Endothelial cell of umbilical vein (primary cell): ENCODE measurements around the gene WDR82. TPM values are rescaled to one million over a fixed set of nuclear protein-coding genes. Genes with fewer than 3 reads are reported as not detected.

Source experiments
- BruUV-seq: library from RNA; stranded (reverse); fragments of 400-500 nt; replicated peaks from 2 replicates; lab custom pipeline; 2021; lab: Mats Ljungman, UMichigan
- CTCF ChIA-PET: fragments of 300-600, 350-600 bp; sonication (Branson Sonifier 250); formaldehyde crosslinking; loops from one replicate; lab custom pipeline; 2021; ENCODE audit warnings: antibody characterized with exemption, inconsistent platforms; lab: Charles Lee
- POLR2A ChIA-PET: fragments of 300-600, 350-600 bp; sonication (Branson Sonifier 250); formaldehyde crosslinking; loops from one replicate; lab custom pipeline; 2021; ENCODE audit warnings: antibody characterized with exemption, inconsistent platforms; lab: Charles Lee
- DNase-seq: peaks from one replicate; pipeline ENCODE4 v3.0.0-alpha.2; 2011; ENCODE audit warnings: low read depth, low spot score
- FAIRE-seq: peaks from 2 replicates; lab custom pipeline; 2011; peaks lifted over from hg19 to GRCh38; lab: Jason Lieb, UNC
- H2AFZ ChIP-seq: 2 replicates; pipeline ENCODE4 v1.6.0; 2012; ENCODE audit warnings: low read depth, low read length, control low read depth, inconsistent platforms
- H3K27ac ChIP-seq: 2 replicates; pipeline ENCODE4 v1.5.1; 2011; ENCODE audit warnings: low read depth, mild to moderate bottlenecking, control low read depth, low read length, moderate library complexity; ENCODE audit not compliant: insufficient read depth
- H3K27me3 ChIP-seq, 2 experiments: 2 replicates each; pipeline versions ENCODE4 v1.6.0 to v1.6.1; 2011; ENCODE audit warnings: low read length in 2 of 2, mixed read lengths in 1 of 2; ENCODE audit not compliant: control insufficient read depth in 2 of 2, insufficient read depth in 2 of 2
- H3K36me3 ChIP-seq, 2 experiments: 2 replicates in 1 of 2; 3 replicates in 1 of 2; pipeline ENCODE4 v1.5.1; 2011; ENCODE audit warnings: low read length in 2 of 2, mild to moderate bottlenecking in 1 of 2, moderate library complexity in 1 of 2; ENCODE audit not compliant: control insufficient read depth in 2 of 2, insufficient read depth in 2 of 2; ENCODE audit errors: extremely low read depth in 1 of 2
- H3K4me1 ChIP-seq: 3 replicates; pipeline ENCODE4 v1.5.1; 2011; ENCODE audit warnings: mild to moderate bottlenecking, low read length; ENCODE audit not compliant: control insufficient read depth, insufficient read depth; ENCODE audit errors: extremely low read depth
- H3K4me2 ChIP-seq: 2 replicates; pipeline ENCODE4 v1.6.1; 2011; ENCODE audit warnings: low read length, control low read depth, mixed read lengths; ENCODE audit not compliant: insufficient read depth
- H3K4me3 ChIP-seq, 3 experiments: fragments of 200-600 bp in 1 of 3; sonication (generic), shearing (Covaris generic) in 1 of 3; replicated peaks in 1 of 3; 2 replicates each; pipeline ENCODE4 v1.5.1; 2011 to 2016; ENCODE audit warnings: control low read depth in 3 of 3, low read length in 3 of 3, mild to moderate bottlenecking in 2 of 3, inconsistent platforms in 1 of 3, low read depth in 1 of 3, moderate library complexity in 1 of 3; ENCODE audit not compliant: insufficient read depth in 1 of 3
- H3K79me2 ChIP-seq: 2 replicates; pipeline ENCODE4 v1.6.0; 2012; ENCODE audit warnings: low read length, inconsistent platforms; ENCODE audit not compliant: control insufficient read depth, insufficient read depth
- H3K9ac ChIP-seq: replicated peaks from 2 replicates; pipeline ENCODE3; 2011; ENCODE audit warnings: low read length, control low read depth; ENCODE audit not compliant: insufficient read depth; ENCODE audit errors: extremely low read depth
- H3K9me1 ChIP-seq: replicated peaks from 3 replicates; pipeline ENCODE4 v1.6.0; 2011; ENCODE audit warnings: mild to moderate bottlenecking, low read length; ENCODE audit not compliant: control insufficient read depth, insufficient read depth; ENCODE audit errors: extremely low read depth
- H3K9me3 ChIP-seq: replicated peaks from 2 replicates; pipeline ENCODE4 v1.5.1; 2012; ENCODE audit warnings: low read length, inconsistent platforms; ENCODE audit not compliant: control insufficient read depth, insufficient read depth
- H4K20me1 ChIP-seq: replicated peaks from 2 replicates; pipeline ENCODE3; 2011; ENCODE audit warnings: mild to moderate bottlenecking, low read length; ENCODE audit not compliant: control insufficient read depth, insufficient read depth; ENCODE audit errors: extremely low read depth
- CTCF ChIP-seq, 2 donors: IDR thresholded peaks; 1 replicate in 1 of 2; 2 replicates in 1 of 2; pipeline ENCODE4 v1.5.1; 2011; ENCODE audit warnings: low read length in 2 of 2, mild to moderate bottlenecking in 2 of 2, moderate library complexity in 2 of 2, control low read depth in 1 of 2, inconsistent platforms in 1 of 2, low read depth in 1 of 2; ENCODE audit not compliant: insufficient read depth in 1 of 2; ENCODE audit errors: extremely low read depth in 1 of 2
- EZH2 ChIP-seq: IDR thresholded peaks from 2 replicates; pipeline ENCODE4 v1.6.1; 2012; ENCODE audit warnings: borderline replicate concordance, low read depth, mild to moderate bottlenecking, moderate library complexity, low read length, inconsistent platforms; ENCODE audit not compliant: severe bottlenecking
- FOS ChIP-seq: IDR thresholded peaks from 2 replicates; pipeline ENCODE4 v1.6.1; 2011; ENCODE audit warnings: mild to moderate bottlenecking, low read length, moderate library complexity, borderline replicate concordance; ENCODE audit not compliant: insufficient read depth
- GATA2 ChIP-seq: IDR thresholded peaks from 2 replicates; pipeline ENCODE4 v1.7.0; 2011; ENCODE audit warnings: low read depth, mild to moderate bottlenecking, moderate library complexity, mixed read lengths, low read length; ENCODE audit not compliant: insufficient read length, insufficient read depth
- JUN ChIP-seq: IDR thresholded peaks from 2 replicates; pipeline ENCODE4 v1.6.1; 2011; ENCODE audit warnings: borderline replicate concordance, low read depth; ENCODE audit not compliant: insufficient read length, insufficient read depth
- MYC ChIP-seq: IDR thresholded peaks from one replicate; pipeline ENCODE4 v1.6.1; 2011; ENCODE audit warnings: mild to moderate bottlenecking, low read depth, low read length
- POLR2A ChIP-seq: IDR thresholded peaks from 2 replicates; pipeline ENCODE4 v1.6.1; 2012; ENCODE audit warnings: low read depth, mild to moderate bottlenecking, control low read depth, low read length
- POLR2AphosphoS5 ChIP-seq: IDR thresholded peaks from 2 replicates; pipeline ENCODE4 v1.6.1; 2012; ENCODE audit warnings: low read depth, mild to moderate bottlenecking, control low read depth, low read length, moderate library complexity; ENCODE audit not compliant: insufficient read depth
- dilution Hi-C: fragments of 300-500 bp; cut with MboI; formaldehyde crosslinking; loops from one replicate; pipeline ENCODE4 v1.15.0; 2019; ENCODE audit warnings: low sequenced_read_pairs; ENCODE audit not compliant: extremely low pct_ligation_motif_present
- intact Hi-C: fragments of 100-400 bp; cut with micrococcal nuclease; formaldehyde crosslinking; loops from one replicate; pipeline ENCODE4 v1.10.0; 2022
- polyA plus RNA-seq, 4 experiments: library from polyadenylated mRNA; depleted of rRNA in 3 of 4; stranded (reverse) in 3 of 4; unstranded in 1 of 4; fragments of >200 nt; gene quantifications; 2 replicates each; pipeline versions ENCODE4 v1.2.1 to v1.2.3, GENCODE V29; 2011 to 2012; ENCODE audit warnings: missing spikeins in 1 of 4
- total RNA-seq: library from RNA; stranded (reverse); gene quantifications from 2 replicates; pipeline ENCODE4 v1.2.3, GENCODE V29; 2021
- TF ChIP-seq, protein P1 (sequence below): IDR thresholded peaks from 2 replicates; pipeline ENCODE4 v1.6.1; 2011; ENCODE audit not compliant: insufficient read depth, insufficient read length

The WDR82 gene
- total and polyA plus RNA-seq, 2 donors (not counting 3 experiments of a cell fraction or from before 2014, with no cell fraction given): 39.9 to 71.3 TPM

- ChIA-PET CTCF (interaction anchor here (0.9 to 9.7 kb wide), 6 partner anchors 14 to 216 kb away, joined by 3 to 133 read pairs (median 5); no protein-coding TSS in a partner anchor), POLR2A (interaction anchor here (0.8 to 1.9 kb wide), 2 partner anchors 10 to 60 kb away, joined by 5 to 8 read pairs; partner anchors contain the start of gene WDR82)
- Histone ChIP-seq H3K9me3 (no peaks in the 10 kb centered on the region), H4K20me1 (no peaks in the 10 kb centered on the region), H3K4me1 (peaks cover 32% of the 10 kb centered on the region), H3K4me3 (no peak overlapping the region), H3K4me2 (peak overlapping the region; percentile 66), H3K27me3 (no peaks in the 10 kb centered on the region), H3K79me2 (no peaks in the 10 kb centered on the region), H3K36me3 (peaks cover 11 to 20% of the 10 kb centered on the region in 2 experiments), H2AFZ (no peak overlapping the region), H3K9ac (peak overlapping the region; percentile 70), H3K27ac (peak overlapping the region; percentile 97), H3K9me1 (no peaks in the 10 kb centered on the region)
- BruUV-seq: TSS peak; percentile 93
- intact Hi-C loops (loop anchor here (1.0 to 5.0 kb wide), 5 partner anchors 19 to 215 kb away; partner anchors contain the start of genes ALAS1, POC1A and WDR82), dilution Hi-C loops (no loop called here)
- no peak for TF ChIP-seq GATA2
- TF ChIP-seq EZH2: no peak
- TF ChIP-seq JUN: no peak
- TF ChIP-seq, protein P1, sequence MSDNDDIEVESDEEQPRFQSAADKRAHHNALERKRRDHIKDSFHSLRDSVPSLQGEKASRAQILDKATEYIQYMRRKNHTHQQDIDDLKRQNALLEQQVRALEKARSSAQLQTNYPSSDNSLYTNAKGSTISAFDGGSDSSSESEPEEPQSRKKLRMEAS: no peak
- no peak for TF ChIP-seq POLR2AphosphoS5
- TF ChIP-seq CTCF (IDR thresholded peaks at IDR 0.05; ENCODE audit: extremely low read depth in 1 of 2, insufficient read depth in 1 of 2, low read depth in 1 of 2, low read length in 2 of 2): no peak
- TF ChIP-seq MYC: no peak
- TF ChIP-seq POLR2A: no peak
- no peak for TF ChIP-seq FOS
- no peak for FAIRE-seq
- DNase-seq: no peak
Observed at GRCh38 chr3:52217409-52217805, 61.0 kb downstream of the WDR82 start.
